WTC11 (cell line): ENCODE data around the gene UNKL.

Experiments
- GABPB1 ChIP-seq: sonication (generic); formaldehyde crosslinking; IDR thresholded peaks from 2 replicates; pipeline ENCODE4 v1.8.1; 2023; ENCODE audit warnings: mild to moderate bottlenecking, missing genetic modification reagents
- NR2C2 ChIP-seq: sonication (generic); formaldehyde crosslinking; IDR thresholded peaks from 2 replicates; pipeline ENCODE4 v1.8.0; 2022; ENCODE audit warnings: mild to moderate bottlenecking, missing genetic modification reagents
- OVOL2 ChIP-seq: fragments of 250-450 bp; sonication (Bioruptor Pico); IDR thresholded peaks from 2 replicates; pipeline ENCODE4 v1.9.0; 2021; ENCODE audit warnings: mild to moderate bottlenecking, borderline replicate concordance
- PRRX2 ChIP-seq: fragments of 250-450 bp; sonication (Bioruptor Pico); IDR thresholded peaks from 2 replicates; pipeline ENCODE4 v1.8.0; 2021; ENCODE audit warnings: mild to moderate bottlenecking
- SMAD3 ChIP-seq: sonication (generic); formaldehyde crosslinking; IDR thresholded peaks from 2 replicates; pipeline ENCODE4 v1.8.0; 2022; ENCODE audit warnings: missing genetic modification reagents, mild to moderate bottlenecking, borderline replicate concordance
- ZNF232 ChIP-seq: sonication (generic); formaldehyde crosslinking; IDR thresholded peaks from 2 replicates; pipeline ENCODE4 v1.8.0; 2022; ENCODE audit warnings: mild to moderate bottlenecking, missing genetic modification reagents
- TF ChIP-seq, protein P1 (sequence below): sonication (generic); formaldehyde crosslinking; conservative IDR thresholded peaks from 2 replicates; pipeline ENCODE4 v1.8.1; 2023; ENCODE audit warnings: mild to moderate bottlenecking, low read depth, missing genetic modification reagents, moderate library complexity
- TF ChIP-seq, protein P2 (sequence below): fragments of 200-600 bp; IDR thresholded peaks from 2 replicates; pipeline ENCODE4 v1.8.0; 2022; ENCODE audit warnings: antibody characterized with exemption
- TF ChIP-seq, protein P3 (sequence below): sonication (generic); formaldehyde crosslinking; IDR thresholded peaks from 2 replicates; pipeline ENCODE4 v1.8.1; 2023; ENCODE audit warnings: mild to moderate bottlenecking, moderate library complexity, missing genetic modification reagents
- TF ChIP-seq, protein P4 (sequence below): sonication (generic); formaldehyde crosslinking; IDR thresholded peaks from 2 replicates; pipeline ENCODE4 v1.8.1; 2022; ENCODE audit warnings: low read depth, missing genetic modification reagents, borderline replicate concordance
- TF ChIP-seq, protein P5 (sequence below): sonication (generic); formaldehyde crosslinking; IDR thresholded peaks from 2 replicates; pipeline ENCODE4 v1.8.0; 2023; ENCODE audit warnings: missing genetic modification reagents

DNA sequence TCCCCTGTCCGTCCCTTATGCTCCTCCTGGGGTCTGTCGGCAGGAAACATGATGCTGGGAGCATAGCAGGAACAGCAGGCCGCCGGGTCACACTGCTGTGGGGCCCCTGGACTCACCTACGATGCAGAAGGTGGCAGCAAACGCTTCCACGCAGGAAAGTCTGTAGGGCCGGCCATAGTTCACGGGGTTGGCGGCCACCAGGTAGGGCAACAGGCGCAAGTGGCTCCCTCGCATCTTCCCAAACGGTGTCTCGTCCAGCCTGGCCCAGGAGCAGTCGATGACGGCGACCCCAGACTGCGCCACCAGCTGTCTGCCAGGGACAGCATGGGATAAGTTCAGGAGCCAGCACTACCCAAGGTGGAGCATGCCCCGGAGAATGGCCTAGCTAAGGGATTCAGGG is 63.8 kb downstream of the UNKL start:
- TF ChIP-seq, protein P1, sequence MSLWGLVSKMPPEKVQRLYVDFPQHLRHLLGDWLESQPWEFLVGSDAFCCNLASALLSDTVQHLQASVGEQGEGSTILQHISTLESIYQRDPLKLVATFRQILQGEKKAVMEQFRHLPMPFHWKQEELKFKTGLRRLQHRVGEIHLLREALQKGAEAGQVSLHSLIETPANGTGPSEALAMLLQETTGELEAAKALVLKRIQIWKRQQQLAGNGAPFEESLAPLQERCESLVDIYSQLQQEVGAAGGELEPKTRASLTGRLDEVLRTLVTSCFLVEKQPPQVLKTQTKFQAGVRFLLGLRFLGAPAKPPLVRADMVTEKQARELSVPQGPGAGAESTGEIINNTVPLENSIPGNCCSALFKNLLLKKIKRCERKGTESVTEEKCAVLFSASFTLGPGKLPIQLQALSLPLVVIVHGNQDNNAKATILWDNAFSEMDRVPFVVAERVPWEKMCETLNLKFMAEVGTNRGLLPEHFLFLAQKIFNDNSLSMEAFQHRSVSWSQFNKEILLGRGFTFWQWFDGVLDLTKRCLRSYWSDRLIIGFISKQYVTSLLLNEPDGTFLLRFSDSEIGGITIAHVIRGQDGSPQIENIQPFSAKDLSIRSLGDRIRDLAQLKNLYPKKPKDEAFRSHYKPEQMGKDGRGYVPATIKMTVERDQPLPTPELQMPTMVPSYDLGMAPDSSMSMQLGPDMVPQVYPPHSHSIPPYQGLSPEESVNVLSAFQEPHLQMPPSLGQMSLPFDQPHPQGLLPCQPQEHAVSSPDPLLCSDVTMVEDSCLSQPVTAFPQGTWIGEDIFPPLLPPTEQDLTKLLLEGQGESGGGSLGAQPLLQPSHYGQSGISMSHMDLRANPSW (CRISPR knock-in tag) = no peak
- TF ChIP-seq, protein P2, sequence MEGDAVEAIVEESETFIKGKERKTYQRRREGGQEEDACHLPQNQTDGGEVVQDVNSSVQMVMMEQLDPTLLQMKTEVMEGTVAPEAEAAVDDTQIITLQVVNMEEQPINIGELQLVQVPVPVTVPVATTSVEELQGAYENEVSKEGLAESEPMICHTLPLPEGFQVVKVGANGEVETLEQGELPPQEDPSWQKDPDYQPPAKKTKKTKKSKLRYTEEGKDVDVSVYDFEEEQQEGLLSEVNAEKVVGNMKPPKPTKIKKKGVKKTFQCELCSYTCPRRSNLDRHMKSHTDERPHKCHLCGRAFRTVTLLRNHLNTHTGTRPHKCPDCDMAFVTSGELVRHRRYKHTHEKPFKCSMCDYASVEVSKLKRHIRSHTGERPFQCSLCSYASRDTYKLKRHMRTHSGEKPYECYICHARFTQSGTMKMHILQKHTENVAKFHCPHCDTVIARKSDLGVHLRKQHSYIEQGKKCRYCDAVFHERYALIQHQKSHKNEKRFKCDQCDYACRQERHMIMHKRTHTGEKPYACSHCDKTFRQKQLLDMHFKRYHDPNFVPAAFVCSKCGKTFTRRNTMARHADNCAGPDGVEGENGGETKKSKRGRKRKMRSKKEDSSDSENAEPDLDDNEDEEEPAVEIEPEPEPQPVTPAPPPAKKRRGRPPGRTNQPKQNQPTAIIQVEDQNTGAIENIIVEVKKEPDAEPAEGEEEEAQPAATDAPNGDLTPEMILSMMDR = no peak
- TF ChIP-seq SMAD3 (no peak), NR2C2 (CRISPR knock-in tag) (no peak), GABPB1 (no peak), ZNF232 (CRISPR knock-in tag) (no peak), OVOL2 (CRISPR knock-in tag) (no peak), PRRX2 (no peak)
- TF ChIP-seq, protein P3, sequence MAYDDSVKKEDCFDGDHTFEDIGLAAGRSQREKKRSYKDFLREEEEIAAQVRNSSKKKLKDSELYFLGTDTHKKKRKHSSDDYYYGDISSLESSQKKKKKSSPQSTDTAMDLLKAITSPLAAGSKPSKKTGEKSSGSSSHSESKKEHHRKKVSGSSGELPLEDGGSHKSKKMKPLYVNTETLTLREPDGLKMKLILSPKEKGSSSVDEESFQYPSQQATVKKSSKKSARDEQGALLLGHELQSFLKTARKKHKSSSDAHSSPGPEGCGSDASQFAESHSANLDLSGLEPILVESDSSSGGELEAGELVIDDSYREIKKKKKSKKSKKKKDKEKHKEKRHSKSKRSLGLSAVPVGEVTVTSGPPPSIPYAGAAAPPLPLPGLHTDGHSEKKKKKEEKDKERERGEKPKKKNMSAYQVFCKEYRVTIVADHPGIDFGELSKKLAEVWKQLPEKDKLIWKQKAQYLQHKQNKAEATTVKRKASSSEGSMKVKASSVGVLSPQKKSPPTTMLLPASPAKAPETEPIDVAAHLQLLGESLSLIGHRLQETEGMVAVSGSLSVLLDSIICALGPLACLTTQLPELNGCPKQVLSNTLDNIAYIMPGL (CRISPR knock-in tag) = no peak
- TF ChIP-seq, protein P4, sequence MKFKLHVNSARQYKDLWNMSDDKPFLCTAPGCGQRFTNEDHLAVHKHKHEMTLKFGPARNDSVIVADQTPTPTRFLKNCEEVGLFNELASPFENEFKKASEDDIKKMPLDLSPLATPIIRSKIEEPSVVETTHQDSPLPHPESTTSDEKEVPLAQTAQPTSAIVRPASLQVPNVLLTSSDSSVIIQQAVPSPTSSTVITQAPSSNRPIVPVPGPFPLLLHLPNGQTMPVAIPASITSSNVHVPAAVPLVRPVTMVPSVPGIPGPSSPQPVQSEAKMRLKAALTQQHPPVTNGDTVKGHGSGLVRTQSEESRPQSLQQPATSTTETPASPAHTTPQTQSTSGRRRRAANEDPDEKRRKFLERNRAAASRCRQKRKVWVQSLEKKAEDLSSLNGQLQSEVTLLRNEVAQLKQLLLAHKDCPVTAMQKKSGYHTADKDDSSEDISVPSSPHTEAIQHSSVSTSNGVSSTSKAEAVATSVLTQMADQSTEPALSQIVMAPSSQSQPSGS (CRISPR knock-in tag) = no peak
- TF ChIP-seq, protein P5, sequence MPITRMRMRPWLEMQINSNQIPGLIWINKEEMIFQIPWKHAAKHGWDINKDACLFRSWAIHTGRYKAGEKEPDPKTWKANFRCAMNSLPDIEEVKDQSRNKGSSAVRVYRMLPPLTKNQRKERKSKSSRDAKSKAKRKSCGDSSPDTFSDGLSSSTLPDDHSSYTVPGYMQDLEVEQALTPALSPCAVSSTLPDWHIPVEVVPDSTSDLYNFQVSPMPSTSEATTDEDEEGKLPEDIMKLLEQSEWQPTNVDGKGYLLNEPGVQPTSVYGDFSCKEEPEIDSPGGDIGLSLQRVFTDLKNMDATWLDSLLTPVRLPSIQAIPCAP (CRISPR knock-in tag) = no peak
